ENCODE measurements around the gene PUM2.

DNA sequence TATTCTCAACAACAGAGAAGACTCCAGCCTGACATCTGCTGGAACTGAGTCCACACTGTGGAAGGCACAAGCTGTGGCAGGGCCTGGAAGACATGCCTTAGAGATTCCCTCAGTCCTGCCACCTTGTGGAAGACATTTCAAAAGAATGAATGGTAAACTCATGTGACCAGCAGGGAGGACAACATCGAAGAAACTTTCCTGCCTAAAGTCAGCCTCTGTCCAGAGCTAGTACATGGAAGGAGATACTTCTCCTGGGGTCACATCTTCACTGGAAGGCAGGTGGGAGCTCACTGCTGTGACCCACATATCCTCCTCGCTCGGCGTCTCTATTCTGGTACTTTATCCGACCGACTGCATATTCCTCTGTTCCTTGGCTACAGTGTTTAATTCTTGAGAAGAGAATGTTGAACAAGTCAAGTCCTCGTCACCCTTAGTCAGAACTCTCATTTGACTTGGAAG is 59.5 kb downstream of the PUM2 start:
- no peak for TF ChIP-seq EZH2 (IDR thresholded peaks at IDR 0.05; ENCODE audit: low read length)
- TF ChIP-seq, protein P1, sequence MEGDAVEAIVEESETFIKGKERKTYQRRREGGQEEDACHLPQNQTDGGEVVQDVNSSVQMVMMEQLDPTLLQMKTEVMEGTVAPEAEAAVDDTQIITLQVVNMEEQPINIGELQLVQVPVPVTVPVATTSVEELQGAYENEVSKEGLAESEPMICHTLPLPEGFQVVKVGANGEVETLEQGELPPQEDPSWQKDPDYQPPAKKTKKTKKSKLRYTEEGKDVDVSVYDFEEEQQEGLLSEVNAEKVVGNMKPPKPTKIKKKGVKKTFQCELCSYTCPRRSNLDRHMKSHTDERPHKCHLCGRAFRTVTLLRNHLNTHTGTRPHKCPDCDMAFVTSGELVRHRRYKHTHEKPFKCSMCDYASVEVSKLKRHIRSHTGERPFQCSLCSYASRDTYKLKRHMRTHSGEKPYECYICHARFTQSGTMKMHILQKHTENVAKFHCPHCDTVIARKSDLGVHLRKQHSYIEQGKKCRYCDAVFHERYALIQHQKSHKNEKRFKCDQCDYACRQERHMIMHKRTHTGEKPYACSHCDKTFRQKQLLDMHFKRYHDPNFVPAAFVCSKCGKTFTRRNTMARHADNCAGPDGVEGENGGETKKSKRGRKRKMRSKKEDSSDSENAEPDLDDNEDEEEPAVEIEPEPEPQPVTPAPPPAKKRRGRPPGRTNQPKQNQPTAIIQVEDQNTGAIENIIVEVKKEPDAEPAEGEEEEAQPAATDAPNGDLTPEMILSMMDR (optimal IDR thresholded peaks at IDR 0.05 in 1 of 3, IDR thresholded peaks at IDR 0.05 in 1 of 3, conservative IDR thresholded peaks at IDR 0.05 in 1 of 3; ENCODE audit: extremely low read depth in 1 of 3, insufficient read depth in 2 of 3, low read length in 3 of 3) = peak; percentile 70 to 90 (median 86)
